H1 (cell line): ENCODE results near the gene PNCK. TPM values are rescaled to one million over a fixed set of nuclear protein-coding genes. Genes with fewer than 3 reads are reported as not detected.

Experiments
- CTCF ChIA-PET: fragments of 300-600 bp; sonication (Branson Sonifier 250); formaldehyde crosslinking; loops from one replicate; lab custom pipeline; 2021; ENCODE audit not compliant: partially characterized antibody; lab: Charles Lee
- POLR2A ChIA-PET: fragments of 300-600 bp; sonication (Branson Sonifier 250); formaldehyde crosslinking; loops from one replicate; lab custom pipeline; 2021; ENCODE audit warnings: inconsistent platforms; ENCODE audit not compliant: partially characterized antibody; lab: Charles Lee
- DNase-seq, 2 experiments: peaks; one replicate each; pipeline versions ENCODE4 v3.0.0 to v3.0.0-alpha.2; 2010 to 2022; ENCODE audit warnings: low spot score in 2 of 2, low read depth in 1 of 2, mixed read lengths in 1 of 2
- FAIRE-seq: peaks from 2 replicates; lab custom pipeline; 2011; peaks lifted over from hg19 to GRCh38; lab: Jason Lieb, UNC
- H2AFZ ChIP-seq: 2 replicates; pipeline ENCODE4 v1.8.1; 2012; ENCODE audit warnings: low read length, inconsistent platforms
- H2AK5ac ChIP-seq: 2 replicates; pipeline ENCODE4 v1.6.1; 2013; ENCODE audit warnings: low read depth, low read length
- H2BK120ac ChIP-seq: replicated peaks from 2 replicates; pipeline ENCODE3; 2013; ENCODE audit warnings: low read depth, low read length, inconsistent platforms
- H2BK12ac ChIP-seq: 2 replicates; pipeline ENCODE4 v1.6.1; 2013; ENCODE audit warnings: low read depth, low read length
- H2BK15ac ChIP-seq: 2 replicates; pipeline ENCODE4 v1.6.1; 2013; ENCODE audit warnings: low read length
- H2BK20ac ChIP-seq: 2 replicates; pipeline ENCODE4 v1.6.1; 2013; ENCODE audit warnings: low read length
- H2BK5ac ChIP-seq: 2 replicates; pipeline ENCODE4 v1.6.1; 2013; ENCODE audit warnings: low read depth, low read length
- H3K14ac ChIP-seq: 2 replicates; pipeline ENCODE4 v1.6.1; 2013; ENCODE audit warnings: inconsistent platforms; ENCODE audit not compliant: insufficient read length
- H3K18ac ChIP-seq: 2 replicates; pipeline ENCODE4 v1.6.1; 2013; ENCODE audit warnings: low read length; ENCODE audit errors: extremely low read depth
- H3K23ac ChIP-seq: 2 replicates; pipeline ENCODE4 v1.6.1; 2013; ENCODE audit warnings: inconsistent platforms; ENCODE audit not compliant: insufficient read length
- H3K23me2 ChIP-seq: 2 replicates; pipeline ENCODE4 v1.6.1; 2013; ENCODE audit warnings: low read depth, low read length
- H3K27ac ChIP-seq: 2 replicates; pipeline ENCODE4 v1.6.1; 2011; ENCODE audit warnings: low read depth, low read length, inconsistent platforms
- H3K27me3 ChIP-seq, 4 experiments: replicated peaks in 1 of 4; 1 replicate in 1 of 4; 2 replicates in 3 of 4; pipeline versions ENCODE4 v1.6.1 to v1.8.1; 2011 to 2013; ENCODE audit warnings: low read length in 3 of 4, mild to moderate bottlenecking in 3 of 4, inconsistent platforms in 2 of 4, mixed read lengths in 2 of 4, moderate library complexity in 1 of 4; ENCODE audit not compliant: control insufficient read depth in 3 of 4, insufficient read depth in 3 of 4; ENCODE audit errors: extremely low read depth in 1 of 4
- H3K36me3 ChIP-seq, 4 experiments: 2 replicates each; pipeline versions ENCODE4 v1.6.1 to v1.8.1; 2011 to 2013; ENCODE audit warnings: mild to moderate bottlenecking in 4 of 4, low read length in 3 of 4, moderate library complexity in 2 of 4, control low read depth in 1 of 4, inconsistent platforms in 1 of 4; ENCODE audit not compliant: insufficient read depth in 4 of 4, control insufficient read depth in 2 of 4
- H3K4ac ChIP-seq: replicated peaks from 2 replicates; pipeline ENCODE3; 2013; ENCODE audit warnings: low read length, low read depth, mixed read lengths, inconsistent platforms; ENCODE audit not compliant: insufficient read length
- H3K4me1 ChIP-seq, 4 experiments: replicated peaks in 1 of 4; 1 replicate in 1 of 4; 2 replicates in 3 of 4; pipeline versions ENCODE4 v1.6.1 to v1.8.1; 2011 to 2013; ENCODE audit warnings: low read length in 3 of 4, inconsistent platforms in 2 of 4, mixed read lengths in 1 of 4; ENCODE audit not compliant: insufficient read depth in 4 of 4, control insufficient read depth in 3 of 4
- H3K4me2 ChIP-seq, 2 experiments: 2 replicates each; pipeline versions ENCODE4 v1.6.1 to v1.8.1; 2011 to 2013; ENCODE audit warnings: low read depth in 2 of 2, low read length in 2 of 2, control low read depth in 1 of 2, inconsistent platforms in 1 of 2, mild to moderate bottlenecking in 1 of 2; ENCODE audit not compliant: insufficient read depth in 1 of 2
- H3K4me3 ChIP-seq, 4 experiments: fragments of 200-600, 300-600 bp in 1 of 4; sonication (generic), shearing (Covaris generic), sonication (Bioruptor Twin) in 1 of 4; 2 replicates each; pipeline versions ENCODE4 v1.5.1 to v1.8.1; 2011 to 2016; ENCODE audit warnings: low read length in 4 of 4, low read depth in 3 of 4, control low read depth in 2 of 4, inconsistent platforms in 2 of 4, mild to moderate bottlenecking in 2 of 4, mixed read lengths in 1 of 4, moderate library complexity in 1 of 4; ENCODE audit not compliant: insufficient read depth in 2 of 4; ENCODE audit errors: extremely low read depth in 1 of 4
- H3K56ac ChIP-seq: replicated peaks from 2 replicates; pipeline ENCODE3; 2013; ENCODE audit warnings: low read depth, mild to moderate bottlenecking, mixed read lengths, low read length, inconsistent platforms; ENCODE audit not compliant: insufficient read length
- H3K79me1 ChIP-seq: 2 replicates; pipeline ENCODE4 v1.6.1; 2013; ENCODE audit warnings: low read depth, low read length, control low read depth
- H3K79me2 ChIP-seq, 2 experiments: 2 replicates each; pipeline versions ENCODE4 v1.6.1 to v1.8.1; 2012 to 2013; ENCODE audit warnings: low read length in 2 of 2, mild to moderate bottlenecking in 2 of 2, inconsistent platforms in 1 of 2; ENCODE audit not compliant: insufficient read depth in 2 of 2, control insufficient read depth in 1 of 2
- H3K9ac ChIP-seq, 4 experiments: replicated peaks in 1 of 4; 1 replicate in 1 of 4; 2 replicates in 3 of 4; pipeline versions ENCODE4 v1.6.1 to v1.8.1; 2011 to 2013; ENCODE audit warnings: low read depth in 3 of 4, low read length in 3 of 4, control low read depth in 2 of 4, mild to moderate bottlenecking in 2 of 4, moderate library complexity in 2 of 4, inconsistent platforms in 1 of 4; ENCODE audit errors: extremely low read depth in 1 of 4
- H3K9me3 ChIP-seq, 2 experiments: 2 replicates each; pipeline versions ENCODE4 v1.6.1 to v1.8.1; 2012 to 2013; ENCODE audit warnings: mild to moderate bottlenecking in 2 of 2, moderate library complexity in 2 of 2, control low read depth in 1 of 2, inconsistent platforms in 1 of 2, low read depth in 1 of 2, low read length in 1 of 2, mixed read lengths in 1 of 2; ENCODE audit not compliant: insufficient read depth in 2 of 2
- H4K20me1 ChIP-seq, 2 experiments: replicated peaks in 1 of 2; 2 replicates each; pipeline versions ENCODE3 to v1.8.1; 2011 to 2013; ENCODE audit warnings: inconsistent platforms in 2 of 2, low read length in 2 of 2, mild to moderate bottlenecking in 1 of 2; ENCODE audit not compliant: insufficient read depth in 2 of 2, control insufficient read depth in 1 of 2
- H4K5ac ChIP-seq: 2 replicates; pipeline ENCODE4 v1.6.1; 2013; ENCODE audit warnings: low read length, low read depth, mixed read lengths, inconsistent platforms; ENCODE audit not compliant: insufficient read length
- H4K8ac ChIP-seq: 2 replicates; pipeline ENCODE4 v1.8.0; 2013; ENCODE audit warnings: mild to moderate bottlenecking, moderate library complexity, low read length, inconsistent platforms; ENCODE audit not compliant: insufficient read depth; ENCODE audit errors: extremely low read depth
- H4K91ac ChIP-seq: replicated peaks from 2 replicates; pipeline ENCODE3; 2013; ENCODE audit warnings: low read length, mixed read lengths, inconsistent platforms; ENCODE audit not compliant: insufficient read length
- BRCA1 ChIP-seq: IDR thresholded peaks from 2 replicates; pipeline ENCODE4 v1.6.1; 2012; ENCODE audit warnings: low read depth, low read length, improper control_type of control experiment
- CTBP2 ChIP-seq: IDR thresholded peaks from 2 replicates; pipeline ENCODE4 v1.7.0; 2011; ENCODE audit warnings: borderline replicate concordance, mild to moderate bottlenecking, moderate library complexity, mixed read lengths, low read length; ENCODE audit not compliant: insufficient read depth, insufficient read length
- EP300 ChIP-seq, 2 experiments: IDR thresholded peaks; 1 replicate in 1 of 2; 2 replicates in 1 of 2; pipeline ENCODE4 v1.6.1; 2011 to 2012; ENCODE audit warnings: low read depth in 2 of 2, low read length in 2 of 2, mild to moderate bottlenecking in 2 of 2, borderline replicate concordance in 1 of 2, inconsistent platforms in 1 of 2, moderate library complexity in 1 of 2
- RBBP5 ChIP-seq: IDR thresholded peaks from 2 replicates; pipeline ENCODE4 v1.7.1; 2012; ENCODE audit warnings: low read depth, mild to moderate bottlenecking, inconsistent platforms, low read length, moderate library complexity, borderline replicate concordance
- RNF2 ChIP-seq: fragments of 200-900, 300-1000 bp; sonication (generic); IDR thresholded peaks from 2 replicates; pipeline ENCODE4 v1.7.1; 2016; ENCODE audit warnings: borderline replicate concordance, low read depth, mild to moderate bottlenecking, antibody characterized with exemption, low read length; ENCODE audit not compliant: poor library complexity, severe bottlenecking; ENCODE audit errors: missing control alignments
- TCF12 ChIP-seq: IDR thresholded peaks from 2 replicates; pipeline ENCODE4 v1.6.1; 2011; ENCODE audit warnings: low read depth, mild to moderate bottlenecking, low read length
- WGBS, 2 experiments: shearing (Covaris generic) in 1 of 2; methylation state at CpG; one replicate each; pipeline versions ENCODE4 v1.1.6 to v1.1.7; 2013 to 2015; ENCODE audit warnings: low lambda C conversion rate in 2 of 2, mixed read lengths in 2 of 2, inconsistent platforms in 1 of 2, low coverage in 1 of 2, missing lambda C conversion rate in 1 of 2; ENCODE audit not compliant: insufficient replicate concordance in 2 of 2, insufficient coverage in 1 of 2, insufficient read length in 1 of 2; ENCODE audit errors: extremely low coverage in 1 of 2, missing lambda C conversion rate in 1 of 2; 5-methylcytosine and 5-hydroxymethylcytosine counted together
- polyA plus RNA-seq, 7 experiments: library from polyadenylated mRNA; depleted of rRNA in 3 of 7; stranded (reverse) in 5 of 7; unstranded in 2 of 7; fragments of >200 nt in 5 of 7; fragments of 200-250 nt in 2 of 7; gene quantifications; 1 replicate in 5 of 7; 2 replicates in 1 of 7; 4 replicates in 1 of 7; pipeline versions ENCODE4 v1.2.1 to v1.2.3, GENCODE V29; 2011 to 2013; ENCODE audit warnings: missing spikeins in 2 of 7, mixed read lengths in 2 of 7
- total RNA-seq: library from RNA; stranded (reverse); fragmentation: NEBNext Ultra II Directional; extraction: Animal tissue kit (Norgen Biotek cat#: 25700); gene quantifications from 2 replicates; pipeline ENCODE4 v1.2.1, GENCODE V29; 2021
- TF ChIP-seq, protein P1 (sequence below): IDR thresholded peaks from 2 replicates; pipeline ENCODE4 v1.6.1; 2012; ENCODE audit warnings: low read length, inconsistent platforms
- TF ChIP-seq, protein P2 (sequence below): IDR thresholded peaks from 2 replicates; pipeline ENCODE4 v1.6.1; 2012; ENCODE audit warnings: inconsistent platforms

The PNCK gene
- total and polyA plus RNA-seq, 2 of the 8 experiments (the other 6 are each of a cell fraction or from before 2014, with no cell fraction given), result 6.2 to 6.3 TPM

DNA sequence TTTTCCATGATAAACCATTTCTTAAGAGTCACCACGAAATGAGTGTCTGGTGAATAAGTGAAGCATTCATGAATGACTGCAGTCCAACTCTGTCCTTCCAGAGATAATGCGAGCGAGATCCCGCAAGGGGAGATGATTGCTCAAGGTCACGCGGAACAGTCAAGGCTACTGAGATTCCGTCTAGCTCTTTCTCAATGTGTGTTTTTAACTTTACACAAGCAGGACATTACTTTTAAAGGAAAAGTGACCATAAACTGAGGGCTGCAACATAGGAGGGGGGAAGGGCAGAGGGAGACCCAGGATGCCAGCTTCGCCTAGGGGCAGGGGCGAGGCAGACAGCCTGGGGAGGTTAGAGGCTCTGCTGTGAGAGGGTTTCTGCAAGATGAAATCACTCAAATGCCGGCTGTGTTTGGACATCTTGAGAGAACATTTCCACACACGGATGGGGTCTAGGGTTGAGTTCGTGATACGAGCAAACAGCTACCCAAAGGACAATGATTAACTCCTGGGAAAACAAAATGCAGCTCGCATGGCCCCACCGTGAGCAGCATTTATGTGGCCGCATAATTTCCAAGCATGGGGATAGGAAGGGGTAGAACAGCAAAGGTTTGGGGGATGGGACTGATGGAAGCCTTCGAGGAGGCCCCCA, 50.8 kb downstream of the PNCK start:
- Histone ChIP-seq H3K23ac (no peak overlapping the region), H3K27ac (no peak overlapping the region), H2BK5ac (no peak overlapping the region), H3K4ac (no peak overlapping the region), H4K5ac (no peak overlapping the region), H3K27me3 (no peaks in the 10 kb centered on the region), H3K23me2 (no peaks in the 10 kb centered on the region), H3K9me3 (no peaks in the 10 kb centered on the region), H3K9ac (no peak overlapping the region), H2AFZ (no peak overlapping the region), H3K56ac (no peak overlapping the region), H3K4me3 (no peak overlapping the region), H4K8ac (no peak overlapping the region), H3K79me2 (no peaks in the 10 kb centered on the region), H2BK120ac (no peak overlapping the region), H3K18ac (no peak overlapping the region), H4K91ac (no peak overlapping the region), H2BK15ac (no peak overlapping the region), H4K20me1 (no peaks in the 10 kb centered on the region), H3K4me1 (peaks cover 0 to 3% (median 0%) of the 10 kb centered on the region in 4 experiments; a peak in 1 of 7 replicates), H2AK5ac (no peak overlapping the region), H3K14ac (no peak overlapping the region), H2BK12ac (no peak overlapping the region), H3K36me3 (no peaks in the 10 kb centered on the region), H3K4me2 (no peak overlapping the region), H3K79me1 (no peaks in the 10 kb centered on the region), H2BK20ac (no peak overlapping the region)
- no peak for FAIRE-seq
- ChIA-PET CTCF (interaction anchor here (1.0 to 1.6 kb wide), 6 partner anchors 9 to 46 kb away, joined by 3 to 5 read pairs (median 3); no protein-coding TSS in a partner anchor), POLR2A (interaction anchor here (1.0 kb wide), 1 partner anchor 27 kb away, joined by 3 read pairs; no protein-coding TSS in a partner anchor)
- DNase-seq, result no peak
- no peak for TF ChIP-seq EP300 (IDR thresholded peaks at IDR 0.05; ENCODE audit: borderline replicate concordance in 1 of 2, low read depth in 2 of 2, low read length in 2 of 2)
- TF ChIP-seq, protein P1, sequence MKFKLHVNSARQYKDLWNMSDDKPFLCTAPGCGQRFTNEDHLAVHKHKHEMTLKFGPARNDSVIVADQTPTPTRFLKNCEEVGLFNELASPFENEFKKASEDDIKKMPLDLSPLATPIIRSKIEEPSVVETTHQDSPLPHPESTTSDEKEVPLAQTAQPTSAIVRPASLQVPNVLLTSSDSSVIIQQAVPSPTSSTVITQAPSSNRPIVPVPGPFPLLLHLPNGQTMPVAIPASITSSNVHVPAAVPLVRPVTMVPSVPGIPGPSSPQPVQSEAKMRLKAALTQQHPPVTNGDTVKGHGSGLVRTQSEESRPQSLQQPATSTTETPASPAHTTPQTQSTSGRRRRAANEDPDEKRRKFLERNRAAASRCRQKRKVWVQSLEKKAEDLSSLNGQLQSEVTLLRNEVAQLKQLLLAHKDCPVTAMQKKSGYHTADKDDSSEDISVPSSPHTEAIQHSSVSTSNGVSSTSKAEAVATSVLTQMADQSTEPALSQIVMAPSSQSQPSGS, result no peak
- TF ChIP-seq, protein P2, sequence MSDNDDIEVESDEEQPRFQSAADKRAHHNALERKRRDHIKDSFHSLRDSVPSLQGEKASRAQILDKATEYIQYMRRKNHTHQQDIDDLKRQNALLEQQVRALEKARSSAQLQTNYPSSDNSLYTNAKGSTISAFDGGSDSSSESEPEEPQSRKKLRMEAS, result no peak
- TF ChIP-seq TCF12, result no peak
- no peak for TF ChIP-seq CTBP2
- TF ChIP-seq BRCA1, result no peak
- no peak for TF ChIP-seq RNF2
- TF ChIP-seq RBBP5, result no peak
- 80% methylated on average over 16 of the region's 17 CpGs; no CpG with 5 or more reads in 1 of the 2 experiments for WGBS, 2 experiments
